NCI-H524 treated with DMSO at 0.1 percent for 48 hours (cell line): ENCODE results near the gene NPPA.
"Not testable (repeated sequence)": the region's sequence is repeated elsewhere in the genome, so short reads cannot be mapped to it uniquely, and the experiment has no call there.

Source experiments
- DNase-seq: peaks from one replicate; lab custom pipeline; 2025; lab: John Stamatoyannopoulos, UW

The NPPA gene

DNA sequence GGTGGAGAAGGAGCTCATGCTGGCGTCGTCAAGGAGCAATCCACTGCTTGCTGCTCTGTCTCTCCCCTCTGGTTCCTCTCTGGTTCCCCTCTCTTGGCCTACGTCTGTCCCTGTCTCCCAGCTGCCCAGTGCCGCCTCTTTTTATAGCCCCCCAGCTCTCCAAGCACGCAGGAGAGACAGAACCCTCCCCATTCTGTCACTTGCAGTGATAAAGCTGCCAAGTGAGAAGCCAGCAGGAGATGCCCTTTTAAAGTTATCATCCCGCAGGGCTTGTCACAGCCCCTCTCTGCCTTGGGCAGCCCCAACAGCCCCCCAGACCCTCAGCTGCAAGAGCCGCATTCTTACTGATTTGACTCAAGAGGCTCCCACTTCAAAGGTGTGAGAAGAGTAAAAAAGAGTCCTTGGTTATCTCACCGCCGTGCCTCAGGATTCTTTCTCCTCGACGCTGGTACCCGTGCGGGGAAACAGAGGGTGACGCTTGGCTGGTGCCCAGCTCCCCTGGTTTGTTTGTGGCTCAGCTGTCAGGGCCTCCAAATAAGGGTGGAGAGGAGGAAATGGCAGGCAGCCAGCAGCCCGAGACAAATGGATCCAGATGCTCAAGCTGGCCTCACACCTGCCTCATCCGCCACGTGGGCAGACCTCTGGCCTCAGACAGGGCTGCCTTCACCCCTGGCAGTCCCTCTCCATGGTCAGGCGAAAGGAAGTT lies at the start of gene NPPA:
NPPA (minus strand) TSS at position 117 of the 706 bp plus-strand sequence; CDS start at position 18, 99 bp downstream.
- peak; percentile 81 for DNase-seq

DNA sequence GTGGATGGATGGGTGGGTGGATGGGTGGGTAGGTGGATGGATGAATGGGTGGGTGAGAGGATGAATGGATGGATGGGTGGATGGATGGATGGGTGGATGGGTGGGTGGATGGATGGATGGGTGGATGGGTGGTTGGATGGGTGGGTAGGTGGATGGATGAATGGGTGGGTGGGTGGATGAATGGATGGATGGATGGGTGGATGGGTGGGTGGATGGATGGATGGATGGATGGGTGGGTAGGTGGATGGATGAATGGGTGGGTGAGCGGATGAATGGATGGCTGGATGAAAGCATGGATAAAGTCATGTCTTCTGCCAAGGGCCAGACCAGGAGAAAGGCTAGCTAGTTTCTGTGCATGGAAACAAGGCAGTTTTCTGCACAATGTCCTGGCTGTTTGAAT lies 46.9 kb upstream of the NPPA start:
- not testable (repeated sequence) for DNase-seq

DNA sequence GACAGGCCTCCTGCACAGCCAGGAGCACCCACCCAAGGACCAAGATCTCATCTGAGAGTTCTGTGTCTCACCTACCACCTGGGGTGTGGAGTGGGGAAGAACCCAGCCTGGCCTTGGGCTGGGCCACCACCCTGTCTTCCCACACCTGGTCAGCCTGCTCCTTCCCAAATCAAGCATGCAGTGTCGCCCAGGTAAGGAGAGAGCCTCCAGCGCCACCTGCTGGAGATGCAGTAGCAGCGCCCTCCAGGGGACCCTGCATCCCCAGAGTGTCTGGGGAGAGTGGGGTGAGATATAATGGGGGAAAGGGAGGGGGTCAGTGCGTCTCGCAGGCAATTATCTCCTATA lies 46.3 kb upstream of the NPPA start:
- DNase-seq = no peak

DNA sequence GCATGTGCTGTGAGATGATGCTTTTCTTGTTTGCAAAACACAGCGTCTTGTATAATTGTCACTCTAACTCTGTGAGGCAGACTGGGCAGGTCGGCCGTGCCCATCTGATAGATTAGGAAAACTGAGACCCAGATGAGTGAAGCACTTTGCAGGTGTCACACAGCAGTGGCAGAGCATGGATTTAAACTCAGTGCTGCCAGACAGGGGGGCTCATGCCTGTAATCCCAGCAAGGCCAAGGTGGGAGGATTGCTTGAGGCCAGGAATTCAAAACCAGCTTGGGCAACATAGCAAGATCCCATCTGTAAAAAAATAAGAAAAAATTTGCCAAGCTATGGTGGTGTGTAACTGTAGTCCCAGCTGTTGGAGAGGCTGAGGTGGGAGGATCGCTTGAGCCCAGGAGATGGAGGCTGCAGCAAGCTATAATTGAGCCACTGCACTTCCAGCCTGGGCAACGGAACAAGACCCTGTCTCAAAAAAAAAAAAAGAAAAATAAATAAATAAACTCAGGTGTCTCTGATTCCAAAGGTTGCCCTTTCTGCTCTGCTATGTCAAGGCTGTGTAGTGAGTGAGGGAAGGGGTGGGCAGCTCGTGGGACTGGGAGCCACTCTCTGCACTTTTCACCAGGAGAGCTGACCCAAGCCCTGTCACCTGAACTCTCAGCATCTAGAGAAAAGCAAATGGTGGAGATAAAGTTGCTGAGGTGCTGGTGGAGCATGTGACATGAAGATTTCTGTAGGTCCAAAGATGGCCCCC lies 44.0 kb upstream of the NPPA start:
- DNase-seq = no peak

DNA sequence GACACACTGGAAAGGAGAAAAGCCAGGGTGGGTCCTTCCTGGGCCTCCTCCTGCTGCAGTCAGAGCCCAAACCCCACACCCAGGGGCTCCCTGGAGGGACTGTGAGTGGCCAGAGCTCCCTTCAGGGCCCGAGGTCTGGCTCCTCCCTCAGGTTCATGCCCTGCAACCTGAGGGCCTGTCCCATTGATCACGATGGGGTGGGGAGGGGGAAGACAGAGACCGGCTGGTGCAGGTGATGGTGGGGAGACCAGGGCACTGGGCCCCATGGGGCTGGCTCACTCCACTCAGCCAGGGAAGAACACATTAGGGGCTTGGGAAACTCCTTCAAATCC lies 41.3 kb upstream of the NPPA start:
- DNase-seq = no peak

DNA sequence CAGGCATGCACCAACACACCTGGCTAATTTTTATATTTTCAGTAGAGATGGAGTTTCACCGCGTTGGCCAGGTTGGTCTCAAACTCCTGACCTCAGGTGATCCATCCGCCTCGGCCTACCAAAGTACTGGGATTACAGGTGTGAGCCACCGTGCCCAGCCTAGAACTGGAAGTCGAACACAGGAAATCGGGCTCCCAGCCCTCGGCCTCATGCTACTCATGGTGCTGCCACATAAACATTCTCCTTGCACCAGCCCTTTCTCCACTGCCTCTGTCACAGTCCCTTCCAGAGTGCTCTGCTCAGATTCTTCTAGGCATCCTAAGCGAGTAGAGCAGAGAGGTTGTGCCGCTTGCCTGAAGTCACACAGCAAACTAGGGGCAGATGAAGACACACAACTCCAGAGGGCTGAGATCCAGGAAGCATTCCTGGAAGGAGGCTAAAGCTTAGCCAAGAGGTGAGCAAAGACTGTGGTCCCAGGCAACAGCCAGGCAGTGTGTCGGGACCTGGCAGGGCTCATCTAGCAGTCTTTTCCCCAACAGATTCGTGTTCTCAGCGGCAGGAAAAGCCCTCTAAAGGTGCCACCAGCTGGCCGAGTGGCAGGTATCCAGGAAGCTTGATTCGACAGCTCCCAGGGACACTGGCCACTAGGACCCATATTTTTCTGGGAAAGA lies 40.8 kb upstream of the NPPA start:
- no peak for DNase-seq

DNA sequence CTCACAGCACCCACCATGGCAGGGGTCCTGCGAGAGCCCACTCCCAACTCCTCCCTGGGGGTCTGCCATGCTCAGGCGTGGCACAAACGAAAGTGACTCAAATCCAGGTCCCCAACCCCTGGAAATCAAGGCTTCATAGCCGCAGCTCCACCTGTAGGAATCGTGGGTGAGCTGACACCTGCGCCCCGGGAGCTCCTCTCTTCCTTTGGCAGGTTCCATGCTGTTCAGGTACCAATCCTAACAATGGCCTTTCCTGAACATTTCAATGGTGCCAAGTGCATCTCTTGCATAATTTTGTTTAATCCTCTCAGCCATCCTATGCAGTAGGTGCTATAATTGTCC lies 40.1 kb upstream of the NPPA start:
- no peak for DNase-seq

DNA sequence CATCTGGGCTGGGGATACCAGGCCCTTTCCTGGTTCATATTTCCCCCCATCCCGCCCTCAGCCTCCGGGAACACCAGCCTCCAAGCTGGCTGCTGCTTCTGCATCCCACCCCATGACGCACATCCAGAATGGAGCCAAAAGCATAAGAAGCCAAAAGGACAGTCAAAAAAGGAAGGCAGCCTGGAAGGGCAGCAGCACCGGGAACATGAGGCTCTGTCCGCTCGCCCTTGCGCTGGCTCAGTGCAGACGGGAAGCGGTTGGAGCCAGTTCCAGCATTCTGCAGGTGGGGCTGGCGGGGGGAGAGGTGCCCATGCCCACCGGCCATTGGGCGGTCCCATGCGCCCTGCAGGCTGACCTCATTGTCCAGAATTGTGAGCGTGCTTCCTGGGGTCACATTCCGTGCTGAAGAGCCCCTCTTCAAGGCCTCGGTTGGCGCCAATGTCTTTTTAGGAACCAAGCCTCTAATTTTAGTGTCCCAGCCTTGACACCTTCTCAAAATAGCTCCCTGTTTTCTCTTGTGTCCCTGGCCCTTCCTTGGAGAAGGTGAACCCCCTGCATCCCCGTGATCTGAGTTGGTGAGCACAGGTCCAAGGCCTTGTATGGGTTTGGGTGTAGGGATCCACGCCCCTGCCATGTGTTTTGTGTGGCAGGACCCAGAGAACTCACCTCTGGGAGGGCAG lies 39.5 kb upstream of the NPPA start:
- DNase-seq = no peak

DNA sequence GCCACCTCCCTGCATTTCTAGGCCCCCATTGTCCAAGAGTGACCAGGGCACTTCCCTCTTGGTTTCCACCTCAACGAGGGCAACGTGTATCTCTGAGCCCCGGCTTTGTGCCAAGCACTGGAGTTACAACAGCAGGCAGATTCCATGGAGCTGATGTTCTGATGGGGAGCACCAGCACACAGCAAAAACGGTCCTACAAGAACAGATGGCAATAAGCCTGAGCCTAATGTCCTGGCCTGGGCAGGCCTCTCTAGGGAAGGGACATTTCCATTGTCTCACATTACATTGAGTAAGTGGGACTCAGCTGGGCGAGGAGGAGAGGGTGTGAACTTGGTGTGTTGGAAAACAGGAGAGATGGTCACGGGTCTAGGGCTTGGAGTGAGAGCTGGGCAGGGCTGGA lies 38.3 kb upstream of the NPPA start:
- peak; percentile 53 for DNase-seq

DNA sequence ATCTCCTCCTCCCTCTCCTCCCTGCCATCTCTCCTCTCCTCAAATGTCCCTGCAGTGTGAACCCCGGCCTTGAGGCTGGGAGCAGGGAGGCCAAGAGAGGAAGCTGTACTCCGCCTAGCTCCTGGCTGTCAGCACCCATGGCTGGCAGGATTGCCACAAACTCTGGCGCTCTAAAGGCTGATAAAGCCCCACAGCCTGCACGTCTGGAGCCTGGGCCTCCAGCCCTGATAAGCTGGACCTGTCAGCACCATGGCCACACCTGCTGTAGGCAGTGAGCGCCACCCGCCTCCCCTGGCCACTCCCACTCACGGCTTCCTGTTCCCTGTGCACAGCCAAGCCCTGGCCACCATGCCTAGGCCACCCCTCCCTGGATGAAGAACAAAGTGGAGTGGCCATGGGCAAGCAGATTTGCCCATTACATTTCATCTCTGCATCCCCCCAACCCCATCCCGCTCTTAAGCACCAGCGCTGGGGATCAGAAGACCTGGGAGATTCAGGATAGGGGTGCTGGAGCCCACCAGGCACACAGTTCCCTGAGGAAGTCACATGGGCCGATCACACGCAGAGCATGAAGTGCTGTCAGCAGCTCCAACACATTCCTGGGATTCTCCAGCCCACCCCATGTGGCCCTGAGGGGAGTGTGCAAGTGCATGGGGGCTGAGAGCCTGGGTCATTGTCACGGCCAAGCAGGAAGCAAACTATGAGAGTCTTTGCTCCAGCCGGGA lies 35.4 kb upstream of the NPPA start:
- no peak for DNase-seq

DNA sequence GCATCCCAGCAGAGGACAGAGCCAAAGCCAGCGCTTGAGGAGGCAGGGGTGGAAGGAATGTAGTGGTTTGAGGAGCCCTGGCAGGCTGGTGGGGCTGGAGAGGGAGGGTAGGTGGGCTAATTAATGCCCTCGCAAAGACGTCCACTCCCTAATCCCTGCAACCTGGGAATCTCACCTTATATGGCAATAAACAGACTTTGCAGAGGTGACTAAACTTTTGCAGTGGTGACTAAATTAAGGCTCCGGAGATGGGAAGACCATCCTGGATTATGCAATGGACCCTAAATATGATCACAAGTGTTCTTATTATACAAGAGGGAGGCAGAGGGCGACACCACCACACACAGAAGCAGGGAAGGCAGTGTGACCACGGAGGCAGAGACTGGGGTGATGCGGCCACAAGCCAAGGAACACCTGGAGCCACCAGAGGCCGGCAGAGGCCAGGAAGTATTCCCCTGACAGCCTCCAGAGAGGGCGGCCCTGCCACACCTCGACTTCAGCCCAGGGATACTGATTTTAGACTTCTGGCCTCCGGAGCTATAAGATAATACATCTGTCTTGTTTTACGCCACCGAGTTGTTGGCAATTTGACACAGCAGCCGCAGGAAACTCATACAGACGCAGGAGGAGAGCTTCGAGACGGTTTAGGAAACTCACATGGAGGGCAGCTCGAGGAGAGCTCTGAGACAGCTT lies 34.3 kb upstream of the NPPA start:
- DNase-seq = no peak

DNA sequence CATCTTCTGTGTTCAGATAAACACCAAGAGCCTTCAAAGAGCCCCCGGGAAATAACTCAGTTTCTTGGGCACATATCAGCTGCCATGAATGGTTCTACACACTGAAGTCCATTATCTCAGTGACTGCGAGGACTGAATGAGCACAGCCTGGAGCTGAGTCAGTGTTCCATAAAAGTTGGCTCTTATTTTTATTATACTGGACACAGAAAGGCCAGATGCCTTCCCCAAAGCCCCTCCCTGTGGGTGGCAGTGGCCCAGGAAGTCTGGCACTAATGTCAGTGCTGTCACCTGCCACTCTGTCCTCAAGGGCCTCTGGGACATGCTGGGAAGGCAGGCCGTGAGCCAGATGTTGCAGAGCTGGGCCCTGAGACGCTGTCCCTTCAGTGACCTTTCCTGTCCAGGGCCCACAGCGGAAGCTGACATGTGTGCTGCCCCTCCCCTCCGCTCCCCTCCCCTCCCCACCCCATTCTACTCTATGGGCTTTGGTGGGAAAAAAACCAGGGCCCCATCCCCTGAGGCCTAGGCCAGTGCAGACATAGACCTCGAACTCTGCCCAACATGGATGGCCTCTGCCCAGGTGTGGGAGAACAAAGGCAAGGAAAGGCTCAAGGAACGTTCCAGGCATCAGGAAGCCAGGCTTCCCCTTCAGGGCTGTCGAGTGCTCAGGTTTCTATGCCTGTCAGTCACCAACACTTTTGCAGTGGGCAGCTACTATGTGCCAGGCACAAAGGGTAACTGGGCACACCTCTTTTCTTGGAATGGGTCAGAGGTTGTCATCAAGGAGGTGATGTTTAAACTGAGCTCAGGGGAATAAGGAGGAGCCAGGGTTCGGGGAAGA lies 33.5 kb upstream of the NPPA start:
- DNase-seq = peak; percentile 16

DNA sequence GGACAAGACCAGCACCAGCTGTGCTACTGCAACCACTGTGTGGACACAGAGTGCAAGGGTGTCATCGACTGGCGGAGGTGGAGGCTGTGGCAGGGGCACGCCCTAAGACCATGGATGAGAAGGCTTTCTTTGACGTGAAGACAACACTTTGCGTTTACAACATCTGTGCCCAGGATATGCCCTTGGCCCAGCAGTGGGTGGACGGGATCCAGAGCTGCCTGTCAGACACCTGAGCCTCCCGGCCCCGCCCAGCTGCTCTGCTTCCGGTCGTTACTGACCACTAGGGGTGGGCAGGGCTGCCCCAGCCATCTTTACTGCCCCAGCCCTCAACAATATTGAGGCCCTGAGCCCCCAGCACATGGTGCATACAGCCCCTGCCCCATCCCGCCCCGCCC lies 32.6 kb upstream of the NPPA start:
- DNase-seq = no peak

DNA sequence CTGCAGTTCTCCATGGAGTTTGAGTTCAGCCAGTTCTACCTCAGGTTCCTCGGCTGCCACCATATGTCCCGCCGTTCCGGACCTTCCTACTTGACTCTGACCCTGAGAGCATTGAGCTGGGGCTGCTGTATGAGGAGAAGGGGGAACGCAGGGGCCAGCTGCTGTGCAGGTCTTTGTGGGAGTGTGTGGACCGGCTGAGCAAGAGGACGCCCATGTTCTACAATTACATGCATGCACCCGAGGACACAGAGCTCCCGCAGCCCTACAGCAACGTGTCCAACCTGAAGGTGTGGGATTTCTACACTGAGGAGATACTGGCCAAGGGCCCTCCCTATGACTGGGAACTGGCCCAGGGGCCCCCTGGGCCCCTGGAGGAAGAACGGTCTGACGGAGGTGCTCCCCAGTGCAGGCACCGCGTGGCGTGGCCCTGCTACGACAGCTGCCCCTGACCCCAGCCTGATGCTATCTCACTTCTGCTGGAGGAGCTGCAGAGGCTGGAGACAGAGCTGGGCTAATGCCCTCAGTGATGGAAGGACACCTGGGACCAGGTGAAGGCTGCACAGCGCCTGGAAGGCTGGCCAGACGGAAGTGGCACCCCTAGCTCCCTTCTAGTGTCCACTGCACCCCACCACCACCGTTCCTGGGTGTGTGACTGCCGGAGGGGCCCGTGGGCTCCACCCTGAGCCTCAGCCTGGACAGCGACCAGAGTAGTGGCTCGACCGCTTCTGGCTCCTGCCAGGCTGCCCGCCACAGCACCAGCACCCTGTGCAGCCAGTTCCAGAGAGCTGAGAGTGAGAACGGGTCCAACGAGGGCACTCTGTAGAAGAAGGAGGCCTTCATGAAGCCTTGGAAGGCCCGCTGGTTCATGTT lies 32.0 kb upstream of the NPPA start:
- DNase-seq = no peak

DNA sequence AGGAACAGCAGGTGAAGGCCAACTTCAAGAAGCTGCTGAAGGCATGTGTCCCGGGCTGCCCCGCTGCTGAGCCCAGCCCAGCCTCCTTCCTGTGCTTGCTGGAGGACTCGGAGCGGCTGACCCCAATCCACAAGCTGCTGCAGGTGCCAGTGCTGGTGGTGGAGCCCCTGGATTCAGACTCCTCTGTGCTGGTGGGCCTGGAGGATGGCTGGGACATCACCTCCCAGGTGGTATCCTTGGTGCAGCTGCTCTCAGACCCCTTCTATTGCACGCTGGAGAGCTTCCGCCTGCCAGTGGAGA lies 31.3 kb upstream of the NPPA start:
- DNase-seq = no peak

DNA sequence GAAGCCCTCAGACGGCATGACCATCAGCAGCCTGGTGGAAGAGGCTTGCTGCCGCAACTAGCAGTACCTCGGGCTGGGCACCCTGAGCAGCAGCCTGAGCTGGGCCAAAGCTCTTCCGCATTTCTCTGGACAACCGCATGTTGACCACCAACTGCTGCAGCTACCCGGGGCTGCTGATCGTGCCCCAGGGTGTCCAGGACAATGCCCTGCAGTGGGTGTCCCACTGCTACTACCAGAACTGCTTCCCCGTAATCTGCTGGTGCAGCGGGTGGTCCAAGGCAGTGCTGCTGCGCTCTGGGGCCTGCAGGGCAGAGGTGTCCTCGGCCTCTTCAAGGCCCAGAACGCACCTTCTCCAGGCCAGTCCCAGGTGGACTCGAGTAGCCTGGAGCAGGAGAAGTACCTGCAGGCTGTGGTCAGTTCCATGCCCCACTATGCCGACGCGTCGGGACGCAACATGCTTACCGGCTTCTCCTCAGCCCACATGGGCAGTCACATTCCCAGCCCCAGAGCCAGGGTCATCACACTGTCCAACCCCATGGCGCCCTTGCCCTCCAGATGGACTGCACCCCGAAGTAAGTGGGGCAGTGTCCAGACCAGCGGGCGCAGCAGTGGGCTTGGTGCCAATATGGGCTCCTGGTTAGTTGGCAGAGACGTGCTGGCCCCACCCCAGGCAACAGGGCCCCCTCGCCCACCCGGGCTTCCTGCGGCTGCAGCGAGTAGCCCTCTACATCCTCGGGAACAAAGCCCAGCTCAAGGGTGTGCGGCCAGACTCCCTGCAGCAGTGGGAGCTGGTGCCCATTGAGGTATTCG lies 30.7 kb upstream of the NPPA start:
- no peak for DNase-seq

DNA sequence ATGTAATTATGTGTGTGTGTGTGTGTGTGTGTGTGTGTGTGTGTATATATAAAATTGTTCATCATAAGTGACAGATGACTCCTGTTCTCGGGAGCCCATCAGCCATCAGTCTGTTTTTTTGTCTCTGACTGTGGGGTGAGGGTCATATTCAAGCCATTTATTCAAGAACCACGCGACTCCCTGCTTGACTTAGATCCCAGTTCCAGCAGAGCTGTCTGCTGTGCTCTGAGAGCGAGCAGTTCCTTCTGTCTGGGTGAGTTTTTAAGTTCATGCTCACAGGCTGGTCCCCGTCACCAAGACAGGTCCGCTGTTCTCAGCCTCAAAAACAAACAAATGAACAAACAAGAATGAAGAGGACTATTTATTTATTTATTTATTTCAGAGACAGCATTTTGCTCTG lies 29.5 kb upstream of the NPPA start:
- no peak for DNase-seq

DNA sequence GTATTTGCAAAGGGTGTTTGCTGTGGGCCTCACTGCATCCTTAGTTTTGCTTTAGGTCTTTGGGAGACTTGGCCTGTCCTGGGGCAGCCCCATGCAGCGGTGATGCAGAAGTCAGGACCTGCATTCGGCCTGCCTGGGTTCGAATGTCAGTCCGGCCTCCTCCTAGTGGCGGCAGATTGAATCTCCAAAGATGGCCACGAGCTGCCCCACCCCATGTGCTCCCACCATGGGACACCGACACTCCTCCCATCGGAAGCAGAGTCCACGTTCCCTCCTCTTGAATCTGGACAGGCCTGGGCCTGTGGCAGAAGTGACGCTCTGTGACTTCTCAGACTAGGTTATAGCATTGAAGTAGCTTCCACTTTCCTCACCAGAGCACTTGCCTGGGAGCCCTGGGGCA lies 27.5 kb upstream of the NPPA start:
- DNase-seq = no peak

DNA sequence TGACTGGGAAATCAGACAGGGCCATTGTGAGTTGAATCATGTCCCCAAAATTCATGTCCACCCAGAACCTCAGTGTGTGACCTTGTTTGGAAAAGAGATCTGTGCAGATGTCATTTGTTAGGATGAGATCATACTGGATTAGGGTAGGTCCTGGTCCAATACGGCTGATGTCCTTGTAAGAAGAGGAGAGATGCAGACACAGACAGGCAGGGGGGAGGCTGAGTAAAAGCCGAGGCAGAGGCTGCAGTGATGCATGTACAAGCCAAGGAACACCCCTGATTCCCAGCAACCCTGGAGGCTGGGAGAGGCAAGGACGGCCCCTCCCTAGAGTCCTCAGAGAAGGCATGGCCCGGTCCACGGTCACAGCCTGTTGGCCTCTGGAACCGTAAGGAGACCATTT lies 27.0 kb upstream of the NPPA start:
- DNase-seq = no peak
